ENCODE data around the gene CHAT.

- TF ChIP-seq CTCF (IDR thresholded peaks at IDR 0.05; ENCODE audit: insufficient read depth, low read length) (no peak), POLR2AphosphoS5 (IDR thresholded peaks at IDR 0.05; ENCODE audit: low read depth) (no peak)
These were observed 40.3 kb downstream of the CHAT start for GRCh38 chr10:49654036-49654693.

Data from HL-60 (cell line).